Measurements from ENCODE around the gene SPINT1.

SPINT1 gene

DNA sequence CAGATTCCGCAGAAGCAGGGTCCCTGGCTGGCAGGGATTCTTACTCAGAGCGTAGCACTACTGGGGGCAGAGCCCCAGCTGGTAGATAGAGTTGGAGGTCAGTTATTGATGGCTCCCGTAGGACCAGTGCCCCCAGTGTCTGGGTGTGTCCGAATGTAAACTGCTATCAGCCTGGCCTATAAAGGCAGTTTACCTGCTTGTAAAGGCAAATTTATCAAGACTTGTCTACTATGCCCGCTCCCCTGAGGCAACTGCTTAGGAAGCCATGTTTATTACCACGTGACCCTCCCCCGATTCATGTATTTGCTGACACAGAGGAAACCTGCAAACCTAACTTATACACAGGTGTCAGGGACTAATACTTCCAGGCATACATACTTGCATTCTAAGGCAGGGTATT lies 14.7 kb upstream of the SPINT1 start:
- DNase-seq = no peak

DNA sequence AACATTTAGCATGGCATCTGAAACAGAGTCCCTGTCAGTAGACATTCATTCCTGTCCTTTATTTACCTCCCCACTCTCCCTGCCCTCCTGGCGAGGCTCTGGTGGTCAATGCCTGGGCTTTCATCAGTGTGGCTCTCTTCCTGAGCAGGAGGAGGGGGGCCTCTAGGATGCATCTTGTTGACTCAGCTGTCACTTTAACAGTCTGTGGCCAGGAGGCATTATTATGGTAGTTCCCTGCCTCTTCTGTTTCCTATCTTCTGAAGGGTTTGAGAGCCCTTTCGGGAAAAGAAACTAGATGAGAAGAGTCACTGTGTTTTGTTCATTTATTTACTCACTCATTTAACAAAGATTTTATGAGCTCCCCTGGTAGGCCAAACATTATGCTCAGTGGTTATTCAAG lies 13.0 kb upstream of the SPINT1 start:
- DNase-seq = peak; percentile 53

DNA sequence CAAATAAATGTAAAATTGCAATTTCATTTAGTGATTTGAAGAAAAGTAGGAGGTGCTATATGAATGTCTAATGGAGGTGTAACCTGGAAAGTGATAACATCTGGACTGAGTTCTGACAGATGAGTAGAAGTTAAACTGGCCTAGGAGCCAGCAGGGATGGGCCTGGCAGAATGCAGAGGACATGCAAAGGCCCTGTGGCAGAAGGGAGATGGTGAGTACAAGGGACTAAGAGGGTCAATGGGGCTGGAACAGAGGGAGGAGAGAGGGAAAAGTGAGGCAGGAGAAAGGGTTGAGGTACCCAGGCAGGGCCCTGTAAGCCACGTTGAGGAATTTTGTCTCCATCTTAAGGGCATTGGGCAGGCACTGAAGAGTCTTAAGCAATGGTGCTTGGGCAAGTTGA lies 12.0 kb upstream of the SPINT1 start:
- no peak for DNase-seq

- DNase-seq = no peak
These were observed 10.9 kb upstream of the SPINT1 start for GRCh38 chr15:40832903-40833302.

- no peak for DNase-seq
These were observed 7.8 kb upstream of the SPINT1 start for GRCh38 chr15:40836020-40836419.

- DNase-seq = no peak
These were observed 5.1 kb upstream of the SPINT1 start for GRCh38 chr15:40838756-40839155.

GRCh38 chr15:40841741-40842140 lies 2.1 kb upstream of the SPINT1 start:
- DNase-seq = no peak

- DNase-seq = no peak
These were observed 475 bp upstream of the SPINT1 start for GRCh38 chr15:40843261-40843884.

GRCh38 chr15:40844696-40845030 lies 815 bp downstream of the SPINT1 start:
- DNase-seq = no peak

DNA sequence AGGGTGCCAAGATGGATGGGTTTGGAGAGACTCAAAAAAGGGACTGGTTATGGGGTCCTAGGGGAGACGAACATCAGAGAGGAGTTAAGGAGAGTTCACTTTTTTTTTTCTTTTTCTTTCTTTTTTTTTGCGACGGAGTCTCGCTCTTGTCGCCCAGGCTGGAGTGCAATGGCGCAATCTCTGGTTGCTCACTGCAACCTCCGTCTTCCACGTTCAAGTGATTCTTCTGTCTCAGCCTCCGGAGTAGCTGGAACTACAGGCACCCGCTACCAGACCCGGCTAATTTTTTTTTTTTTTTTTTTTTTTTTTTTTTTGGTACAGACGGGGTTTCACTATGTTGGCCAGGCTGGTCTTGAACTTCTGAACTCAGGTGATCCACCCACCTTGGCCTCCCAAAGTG lies 1.2 kb downstream of the SPINT1 start:
- no peak for DNase-seq

- DNase-seq = no peak
These were observed 1.9 kb downstream of the SPINT1 start for GRCh38 chr15:40845511-40846284.

- DNase-seq = no peak
These were observed 3.0 kb downstream of the SPINT1 start for GRCh38 chr15:40846841-40847222.

DNA sequence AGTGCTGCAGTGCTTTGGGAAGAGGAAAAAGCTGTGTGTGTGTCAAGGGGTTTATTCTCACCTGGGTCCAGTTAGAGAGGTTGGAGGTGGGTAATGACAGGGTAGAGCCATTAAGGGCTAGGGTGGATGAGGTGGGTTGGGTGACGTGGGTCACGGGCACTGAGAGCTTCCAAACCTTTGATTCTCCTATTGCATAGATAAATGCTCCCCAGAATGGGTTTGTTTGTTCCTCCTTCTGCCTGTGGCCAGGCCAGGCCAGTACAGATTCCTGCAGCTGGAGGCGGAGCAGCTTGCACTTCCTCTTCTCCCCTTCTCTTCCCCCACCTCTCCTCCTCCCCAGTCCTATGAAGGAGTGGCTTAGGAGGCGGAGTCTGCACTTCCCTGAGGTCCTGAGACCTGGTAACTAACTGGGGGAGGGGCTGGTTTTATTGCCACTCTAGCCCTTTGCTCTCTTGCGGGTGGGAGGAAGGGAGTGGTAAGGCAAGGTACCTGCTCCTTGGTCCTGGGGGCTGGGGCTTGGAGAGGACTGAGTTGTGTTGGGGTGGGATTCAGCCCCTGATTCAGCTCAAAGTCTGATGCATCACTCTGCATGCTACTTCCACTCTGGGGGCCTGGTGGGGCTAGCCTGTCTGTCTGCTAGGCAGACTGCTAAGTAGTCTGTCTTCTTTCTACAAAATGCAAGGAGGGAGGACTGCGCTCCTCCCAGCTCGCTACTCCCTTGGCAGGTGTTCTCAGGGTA lies 3.5 kb downstream of the SPINT1 start:
- no peak for DNase-seq

GRCh38 chr15:40850576-40851112 lies 6.8 kb downstream of the SPINT1 start:
- no peak for DNase-seq

GRCh38 chr15:40852529-40852928 lies 8.7 kb downstream of the SPINT1 start:
- no peak for DNase-seq

GRCh38 chr15:40853241-40853890 lies 9.5 kb downstream of the SPINT1 start:
- no peak for DNase-seq

DNA sequence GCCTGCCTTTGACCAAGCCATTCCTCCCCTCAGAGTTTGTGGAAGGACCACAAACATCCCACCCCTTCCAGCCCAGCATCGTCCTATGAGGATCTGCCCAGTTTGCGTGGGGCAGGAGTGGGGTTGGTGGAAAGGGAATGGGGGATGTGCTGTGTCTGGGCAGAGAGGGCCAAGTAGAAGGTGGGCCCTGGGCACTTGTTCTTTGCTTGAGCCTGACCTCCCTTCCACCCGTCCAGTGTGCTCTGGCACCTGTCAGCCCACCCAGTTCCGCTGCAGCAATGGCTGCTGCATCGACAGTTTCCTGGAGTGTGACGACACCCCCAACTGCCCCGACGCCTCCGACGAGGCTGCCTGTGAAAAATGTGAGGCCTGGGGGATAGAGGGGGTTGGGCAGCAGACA lies 10.3 kb downstream of the SPINT1 start:
- DNase-seq = no peak

DNA sequence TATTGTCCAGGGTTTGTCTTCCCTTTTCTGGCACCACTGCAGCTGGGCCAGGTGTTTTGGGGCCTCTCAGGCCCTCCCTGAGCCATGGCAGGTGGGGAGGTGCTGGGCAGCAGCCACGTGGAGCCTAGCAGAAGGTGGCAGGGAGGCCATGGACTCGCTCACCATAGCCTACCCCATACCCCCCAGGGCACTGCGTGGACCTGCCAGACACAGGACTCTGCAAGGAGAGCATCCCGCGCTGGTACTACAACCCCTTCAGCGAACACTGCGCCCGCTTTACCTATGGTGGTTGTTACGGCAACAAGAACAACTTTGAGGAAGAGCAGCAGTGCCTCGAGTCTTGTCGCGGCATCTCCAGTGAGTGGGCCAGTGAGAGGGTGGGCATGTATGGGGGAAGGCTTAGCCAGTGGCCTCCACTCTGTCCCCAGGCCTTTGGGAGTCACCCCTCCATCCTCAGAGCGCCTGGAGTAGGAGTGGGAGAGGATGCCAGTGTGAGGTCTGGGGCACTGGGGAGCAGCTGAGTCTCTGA lies 11.9 kb downstream of the SPINT1 start:
- no peak for DNase-seq

DNA sequence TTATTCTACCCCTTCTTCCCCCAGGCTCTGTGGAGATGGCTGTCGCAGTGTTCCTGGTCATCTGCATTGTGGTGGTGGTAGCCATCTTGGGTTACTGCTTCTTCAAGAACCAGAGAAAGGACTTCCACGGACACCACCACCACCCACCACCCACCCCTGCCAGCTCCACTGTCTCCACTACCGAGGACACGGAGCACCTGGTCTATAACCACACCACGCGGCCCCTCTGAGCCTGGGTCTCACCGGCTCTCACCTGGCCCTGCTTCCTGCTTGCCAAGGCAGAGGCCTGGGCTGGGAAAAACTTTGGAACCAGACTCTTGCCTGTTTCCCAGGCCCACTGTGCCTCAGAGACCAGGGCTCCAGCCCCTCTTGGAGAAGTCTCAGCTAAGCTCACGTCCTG lies 12.9 kb downstream of the SPINT1 start:
- DNase-seq = no peak

GRCh38 chr15:40857601-40858341 lies 13.9 kb downstream of the SPINT1 start:
- no peak for DNase-seq

DNA sequence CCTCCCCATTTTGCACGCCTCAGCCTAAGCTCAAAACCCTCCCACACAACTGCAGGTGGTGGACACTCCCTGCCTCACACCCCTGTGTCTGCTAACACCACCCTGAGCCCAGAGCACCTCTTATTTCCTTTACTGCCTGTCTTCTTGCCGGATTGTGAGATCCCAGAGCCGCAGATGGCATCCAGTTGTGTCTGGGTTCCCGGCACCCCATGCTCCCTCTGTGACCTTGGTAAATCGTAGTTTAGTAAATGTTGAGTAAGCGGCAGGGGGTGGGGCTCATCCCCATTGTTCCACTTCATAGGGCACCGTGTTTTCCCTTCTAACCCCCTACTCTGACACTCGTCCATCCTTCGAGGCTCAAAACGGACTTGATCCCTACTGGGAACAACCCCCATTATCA lies 14.9 kb downstream of the SPINT1 start:
- DNase-seq = no peak

DNA sequence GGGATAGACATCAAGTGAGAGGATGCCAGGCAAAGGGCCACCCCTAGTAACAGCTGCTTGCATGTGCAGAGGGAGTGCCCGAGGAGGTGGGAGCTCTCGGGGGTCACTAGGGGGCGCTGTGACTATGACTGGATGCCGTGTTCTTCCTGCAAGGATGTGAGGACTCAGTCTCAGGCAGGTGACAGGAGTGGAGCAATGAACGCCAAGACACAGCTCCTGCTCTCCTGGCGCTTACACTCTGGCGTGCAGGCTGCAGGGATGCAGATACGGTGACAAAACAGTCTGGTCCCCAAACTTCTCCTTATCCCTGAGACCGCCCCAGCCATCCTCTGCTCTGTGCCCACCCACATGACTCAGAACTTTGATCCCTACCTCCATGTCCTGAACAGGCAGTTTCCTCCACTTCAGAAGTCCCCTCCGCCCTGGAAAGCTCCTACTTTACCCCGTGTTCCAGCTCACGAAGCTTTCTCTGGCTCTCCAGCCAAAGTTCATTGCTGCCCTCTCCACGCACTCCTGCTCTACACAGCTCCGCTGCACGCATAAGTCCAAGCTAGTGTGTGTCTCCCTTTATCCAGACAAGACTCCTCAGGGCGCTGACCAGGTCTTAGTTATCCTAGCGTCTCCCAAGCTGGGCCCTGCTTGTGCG lies 15.5 kb downstream of the SPINT1 start:
- no peak for DNase-seq

Measured in NCI-H1417 treated with DMSO at 0.1 percent for 48 hours (cell line).